Lung (tissue), 12 donors: ENCODE results near the gene CNTNAP2. TPM values are rescaled to one million over a fixed set of nuclear protein-coding genes. Genes with fewer than 3 reads are reported as not detected.
A peak's percentile ranks its signal among the peaks of the same experiment; 100 is the strongest.

ENCODE experiments used
- ATAC-seq: fragments of 200-7000 bp; cut with Tn5 transposase; one replicate; pipeline ENCODE4 v1.9.1; 2020; ENCODE audit warnings: moderate number of reproducible peaks; ENCODE audit not compliant: insufficient read depth, low FRiP score
- DNase-seq, 3 donors: peaks; one replicate each; pipeline ENCODE4 v3.0.0-alpha.2; 2013 to 2017
- H3K27ac ChIP-seq, 2 donors: one replicate each; pipeline ENCODE4 v1.5.1; 2013; ENCODE audit warnings: mild to moderate bottlenecking in 2 of 2, moderate library complexity in 2 of 2, control low read depth in 1 of 2, inconsistent platforms in 1 of 2, low read depth in 1 of 2, low read length in 1 of 2
- H3K27me3 ChIP-seq, 3 donors: one replicate each; pipeline ENCODE4 v1.5.1; 2013; ENCODE audit warnings: low read length in 2 of 3; ENCODE audit not compliant: control insufficient read depth in 3 of 3, insufficient read depth in 3 of 3
- H3K36me3 ChIP-seq, 4 donors: one replicate each; pipeline ENCODE4 v1.5.1; 2013; ENCODE audit warnings: low read length in 4 of 4, mild to moderate bottlenecking in 1 of 4, moderate library complexity in 1 of 4; ENCODE audit not compliant: control insufficient read depth in 4 of 4, insufficient read depth in 4 of 4
- H3K4me1 ChIP-seq, 5 donors: one replicate each; pipeline ENCODE4 v1.5.1; 2013; ENCODE audit warnings: low read length in 5 of 5, mild to moderate bottlenecking in 2 of 5, moderate library complexity in 1 of 5; ENCODE audit not compliant: control insufficient read depth in 5 of 5, insufficient read depth in 5 of 5
- H3K4me3 ChIP-seq: one replicate; pipeline ENCODE4 v1.5.1; 2013; ENCODE audit warnings: mild to moderate bottlenecking, control low read depth, moderate library complexity
- H3K9ac ChIP-seq, 2 donors: one replicate each; pipeline ENCODE4 v1.5.1; 2013; ENCODE audit warnings: low read length in 2 of 2, control low read depth in 1 of 2; ENCODE audit not compliant: insufficient read depth in 1 of 2
- H3K9me3 ChIP-seq, 4 donors: one replicate each; pipeline ENCODE4 v1.5.1; 2013; ENCODE audit warnings: low read length in 3 of 4, mild to moderate bottlenecking in 1 of 4, moderate library complexity in 1 of 4; ENCODE audit not compliant: control insufficient read depth in 4 of 4, insufficient read depth in 3 of 4
- CTCF ChIP-seq: IDR thresholded peaks from 2 replicates; pipeline ENCODE4 v1.5.1; 2012; ENCODE audit warnings: mild to moderate bottlenecking; ENCODE audit errors: control extremely low read depth, extremely low read depth
- WGBS, 2 donors: extraction: QIAGEN DNeasy Blood & Tissue Kit; methylation state at CpG; one replicate each; pipeline ENCODE4 v1.1.7; 2013; 5-methylcytosine and 5-hydroxymethylcytosine counted together
- polyA plus RNA-seq, 2 donors: library from polyadenylated mRNA; stranded (reverse); fragments of 200-250 nt; gene quantifications; one replicate each; pipeline ENCODE4 v1.2.1, GENCODE V29; 2013
- total RNA-seq, 2 donors: library from RNA; depleted of rRNA in 1 of 2; stranded (reverse); fragments of >200 nt in 1 of 2; gene quantifications; one replicate each; pipeline ENCODE4 v1.2.1, GENCODE V29; 2014 to 2021
- donor health status: control.
- donor health status: control.
- donor health status: Bipolar disorder and iron deficiency.
- donor health status: healthy.
- donor health status: DM: yes; HTN: yes; CAD: no.

Gene CNTNAP2
- total and polyA plus RNA-seq, 4 donors = 0.18 to 45.3 (median 0.52) TPM

DNA sequence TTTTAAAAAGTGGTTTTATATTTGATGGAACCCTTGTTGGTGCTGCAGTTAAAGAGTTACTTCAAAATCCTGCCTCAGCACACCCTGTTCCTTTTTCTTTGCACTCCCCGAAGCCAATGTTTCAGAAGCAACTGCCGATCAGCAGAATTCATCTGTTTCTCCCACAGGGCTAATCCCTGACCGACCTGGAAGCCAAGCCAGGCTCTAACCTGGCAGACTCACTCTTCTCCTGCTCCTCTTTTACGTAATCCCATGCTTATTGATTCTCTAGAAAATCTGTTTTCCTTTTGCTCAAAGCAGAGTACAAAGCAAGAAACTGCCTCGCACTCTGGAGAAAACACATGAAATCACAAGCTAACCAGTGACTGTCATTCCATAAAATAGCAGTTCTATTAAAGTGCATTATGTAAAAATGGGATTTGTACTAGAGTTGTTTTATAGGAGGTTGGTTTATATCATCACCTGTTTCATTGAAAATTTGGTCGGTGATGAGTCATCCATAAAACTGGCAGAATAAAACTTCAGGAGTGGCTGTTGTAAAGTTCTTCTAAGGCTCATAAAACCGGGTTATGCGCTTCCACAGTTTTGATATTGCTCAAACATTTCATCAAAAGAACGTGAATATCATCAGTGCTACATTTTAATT lies 99.9 kb downstream of the CNTNAP2 start:
- no peak for DNase-seq
- H3K4me1 ChIP-seq = peaks cover 0 to 5% (median 0%) of the 10 kb centered on the region in 5 donors
- TF ChIP-seq CTCF = no peak
- H3K9me3 ChIP-seq = peaks cover 0 to 5% (median under 1%) of the 10 kb centered on the region in 4 donors
- no peak overlapping the region for H3K27ac ChIP-seq
- no peak overlapping the region for H3K9ac ChIP-seq
- H3K27me3 ChIP-seq = no peaks in the 10 kb centered on the region
- WGBS, 2 donors = 70 to 80% methylated on average over 9 of the region's 9 CpGs
- ATAC-seq = no peak
- H3K4me3 ChIP-seq = no peak overlapping the region
- H3K36me3 ChIP-seq = no peaks in the 10 kb centered on the region

GRCh38 chr7:146223851-146224250 lies 107.2 kb downstream of the CNTNAP2 start:
- no peak for ATAC-seq
- Histone ChIP-seq H3K36me3 (no peaks in the 10 kb centered on the region), H3K27me3 (no peaks in the 10 kb centered on the region), H3K27ac (no peak overlapping the region), H3K4me3 (no peak overlapping the region), H3K4me1 (no peaks in the 10 kb centered on the region), H3K9me3 (no peaks in the 10 kb centered on the region), H3K9ac (no peak overlapping the region)
- no peak for DNase-seq
- WGBS, 2 donors = 84 to 85% methylated on average over 1 of the region's 1 CpG
- TF ChIP-seq CTCF = no peak

DNA sequence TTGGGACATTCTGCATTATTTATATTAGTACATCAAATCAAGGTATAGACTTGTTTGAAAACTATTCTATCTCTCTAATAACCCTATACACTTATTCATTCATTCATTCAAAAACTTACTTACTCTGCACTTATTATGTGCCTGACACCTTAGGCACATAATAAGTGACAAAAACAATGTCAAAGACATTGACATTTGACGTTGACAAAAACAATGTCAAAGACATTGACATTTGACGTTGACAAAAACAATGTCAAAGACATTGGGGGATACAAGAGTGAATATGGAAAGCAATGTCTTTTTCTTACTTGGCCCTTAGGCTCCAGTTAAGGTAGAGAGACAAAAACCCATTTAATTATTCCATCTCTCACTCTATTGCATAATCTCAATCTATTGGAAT lies 116.0 kb downstream of the CNTNAP2 start:
- no peak for DNase-seq
- H3K9ac ChIP-seq = no peak overlapping the region
- no peak for ATAC-seq
- no peak for TF ChIP-seq CTCF
- no peaks in the 10 kb centered on the region for H3K27me3 ChIP-seq
- no peak overlapping the region for H3K27ac ChIP-seq
- H3K9me3 ChIP-seq = no peaks in the 10 kb centered on the region
- no peaks in the 10 kb centered on the region for H3K36me3 ChIP-seq
- no peak overlapping the region for H3K4me3 ChIP-seq
- no peaks in the 10 kb centered on the region for H3K4me1 ChIP-seq
- WGBS, 2 donors = 84 to 85% methylated on average over 2 of the region's 2 CpGs

- Histone ChIP-seq H3K4me1 (no peaks in the 10 kb centered on the region), H3K27me3 (no peaks in the 10 kb centered on the region), H3K9me3 (no peaks in the 10 kb centered on the region), H3K27ac (no peak overlapping the region), H3K36me3 (no peaks in the 10 kb centered on the region), H3K4me3 (no peak overlapping the region), H3K9ac (no peak overlapping the region)
- 39 to 52% methylated on average over 1 of the region's 1 CpG for WGBS, 2 donors
- peak in 2 of 3 donors; percentile 13 to 51 for DNase-seq
- no peak for TF ChIP-seq CTCF
- no peak for ATAC-seq
These were observed 118.6 kb downstream of the CNTNAP2 start for GRCh38 chr7:146235195-146235594.
